GM21737 (cell line): ENCODE results near the gene NELL2.

ENCODE experiments used
- ATAC-seq: cut with Tn5 transposase; IDR thresholded peaks from one replicate; pipeline ENCODE4 v1.9.1; 2021; ENCODE audit warnings: mild to moderate bottlenecking, moderate library complexity; ENCODE audit not compliant: unreplicated experiment

NELL2 gene

DNA sequence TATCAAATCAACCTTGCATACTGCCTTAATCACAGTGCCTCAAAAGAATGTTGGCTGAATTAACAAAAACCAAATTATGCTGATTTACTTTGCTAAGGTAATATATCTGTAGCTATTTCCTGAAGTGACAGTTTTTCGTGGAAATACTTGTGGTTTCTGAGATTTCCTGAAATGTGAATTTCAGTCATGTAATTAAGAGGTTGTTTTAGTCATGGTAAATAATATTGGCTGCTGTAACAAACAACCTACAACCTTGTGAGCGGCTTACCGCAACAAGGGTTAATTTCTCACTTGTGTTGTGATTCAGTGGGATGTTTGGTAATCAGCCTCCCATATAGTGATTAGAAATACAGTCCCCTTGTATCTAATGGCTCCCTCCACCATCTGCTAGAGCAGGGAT is 387.9 kb downstream of the NELL2 start:
- no peak for ATAC-seq

DNA sequence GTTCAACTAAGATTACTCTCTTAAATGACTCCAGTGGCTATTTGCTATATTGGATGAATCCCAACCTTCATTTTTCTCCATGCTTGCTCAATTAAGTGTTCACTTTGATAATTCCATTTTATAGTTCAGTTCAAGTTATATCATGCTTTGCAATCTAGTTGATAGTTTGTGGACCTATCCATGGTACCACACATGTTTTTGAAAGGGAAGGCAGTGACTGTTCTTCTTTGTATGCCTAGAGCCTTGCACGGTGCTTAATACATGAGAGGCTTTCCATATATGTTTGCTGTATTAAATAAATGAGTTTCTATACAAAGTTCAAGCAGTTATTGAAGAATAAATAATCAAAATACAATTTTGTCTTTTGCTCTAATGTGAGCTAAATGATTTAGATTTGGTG is 391.3 kb downstream of the NELL2 start:
- ATAC-seq: no peak

GRCh38 chr12:44477331-44477980 is 398.7 kb downstream of the NELL2 start:
- no peak for ATAC-seq

GRCh38 chr12:44476683-44477082 is 399.4 kb downstream of the NELL2 start:
- ATAC-seq: no peak

DNA sequence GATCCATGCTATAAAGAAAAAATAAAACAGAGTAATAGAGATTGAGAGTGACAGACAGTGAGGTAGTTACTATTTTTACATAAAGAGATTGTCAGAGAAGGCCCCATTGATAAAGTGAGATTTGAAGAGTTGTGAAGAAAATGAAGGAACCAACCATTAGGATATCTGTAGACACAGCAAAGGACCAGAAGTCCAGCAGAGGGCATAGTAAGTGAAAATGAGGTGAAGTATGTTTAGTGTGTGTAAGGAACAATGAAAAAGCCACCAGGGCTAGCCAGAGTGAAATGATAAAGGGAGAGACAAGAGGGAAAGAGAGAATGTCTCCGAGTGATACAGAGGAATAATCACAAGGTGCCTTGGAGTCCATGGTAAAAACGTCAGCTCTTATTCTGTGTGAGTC is 411.0 kb downstream of the NELL2 start:
- no peak for ATAC-seq

DNA sequence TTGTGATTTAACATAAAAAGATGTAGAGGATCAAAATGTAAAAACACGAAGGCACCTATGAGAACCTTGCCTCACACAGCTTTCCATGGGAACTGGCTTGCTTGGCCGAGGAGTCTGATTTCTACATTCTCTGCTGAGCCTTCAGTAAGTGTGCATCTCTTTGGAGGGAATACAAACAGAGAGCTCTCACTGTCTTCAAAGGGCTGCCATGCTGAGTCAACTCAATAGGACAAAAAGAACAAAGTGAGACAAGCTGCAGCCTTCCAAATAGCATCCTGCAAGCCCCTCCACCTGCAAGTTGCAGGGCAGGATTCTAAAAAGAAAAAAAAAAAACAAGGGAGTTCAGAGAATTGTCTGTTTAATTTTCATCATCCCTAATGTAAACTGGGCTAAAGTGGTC is 411.9 kb downstream of the NELL2 start:
- ATAC-seq: no peak

GRCh38 chr12:44462729-44463128 is 413.4 kb downstream of the NELL2 start:
- no peak for ATAC-seq

- no peak for ATAC-seq
Measured at GRCh38 chr12:44460261-44460660, 415.9 kb downstream of the NELL2 start.

DNA sequence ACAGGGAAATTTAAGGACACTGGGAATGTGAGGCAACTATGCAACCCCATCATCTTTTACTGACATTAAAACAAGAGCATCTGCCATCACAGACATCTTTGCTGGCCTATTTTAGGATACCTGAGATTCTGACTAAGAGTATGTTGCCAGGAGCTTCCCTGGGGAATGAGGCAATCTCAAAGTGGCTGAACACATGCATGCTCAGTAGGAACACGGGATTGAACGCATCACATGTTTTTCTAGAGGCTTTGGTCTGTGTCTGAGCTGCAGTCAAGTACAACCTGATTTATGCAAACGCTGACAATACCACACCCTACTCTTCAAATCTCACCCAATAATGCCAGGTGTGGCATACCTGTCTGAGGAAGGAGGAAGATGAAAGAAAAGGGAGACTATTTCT is 416.5 kb downstream of the NELL2 start:
- no peak for ATAC-seq
